OCI-LY7 (cell line): ENCODE measurements around the gene HECW1. TPM values are rescaled to one million over a fixed set of nuclear protein-coding genes. Genes with fewer than 3 reads are reported as not detected.

Experiments used
- BruUV-seq: library from RNA; stranded (reverse); fragments of 400-500 nt; replicated peaks from 2 replicates; lab custom pipeline; 2021; lab: Mats Ljungman, UMichigan
- CTCF ChIA-PET: fragments of 300-600 bp; sonication (Branson Sonifier 250); formaldehyde crosslinking; loops from one replicate; lab custom pipeline; 2022; ENCODE audit warnings: antibody characterized with exemption; ENCODE audit not compliant: unreplicated experiment; lab: Charles Lee
- POLR2A ChIA-PET: fragments of 300-600 bp; sonication (Branson Sonifier 250); formaldehyde crosslinking; loops from one replicate; lab custom pipeline; 2022; ENCODE audit warnings: antibody characterized with exemption; lab: Charles Lee
- DNase-seq: peaks from one replicate; pipeline ENCODE4 v3.0.0-alpha.2; 2015; ENCODE audit warnings: low spot score
- H2AFZ ChIP-seq: fragments of 200-600 bp; sonication (generic), shearing (Covaris generic); 2 replicates; pipeline ENCODE4 v1.6.1; 2014; ENCODE audit warnings: mild to moderate bottlenecking, antibody characterized with exemption, low read length, moderate library complexity
- H3K27ac ChIP-seq: fragments of 200-600 bp; sonication (generic); 2 replicates; pipeline ENCODE4 v1.5.1; 2014; ENCODE audit warnings: mixed run types, low read depth, mild to moderate bottlenecking, moderate library complexity, low read length, inconsistent platforms; ENCODE audit not compliant: poor library complexity, severe bottlenecking
- H3K36me3 ChIP-seq: fragments of 200-600 bp; sonication (generic); 2 replicates; pipeline ENCODE4 v1.6.1; 2014; ENCODE audit warnings: mild to moderate bottlenecking, antibody characterized with exemption, low read length, moderate library complexity, mixed read lengths; ENCODE audit not compliant: insufficient read depth
- H3K4me1 ChIP-seq: fragments of 200-600 bp; sonication (generic); 2 replicates; pipeline ENCODE4 v1.5.1; 2014; ENCODE audit warnings: mild to moderate bottlenecking, low read length; ENCODE audit not compliant: insufficient read depth, poor library complexity, severe bottlenecking
- H3K4me2 ChIP-seq: fragments of 200-600 bp; sonication (generic); 2 replicates; pipeline ENCODE4 v1.6.1; 2014; ENCODE audit warnings: mild to moderate bottlenecking, low read length
- H3K4me3 ChIP-seq: fragments of 200-600 bp; sonication (generic); 2 replicates; pipeline ENCODE4 v1.5.1; 2014; ENCODE audit warnings: mild to moderate bottlenecking, low read depth, low read length; ENCODE audit not compliant: poor library complexity, severe bottlenecking
- H3K79me2 ChIP-seq: fragments of 200-600 bp; sonication (generic); 2 replicates; pipeline ENCODE4 v1.6.1; 2016; ENCODE audit warnings: low read depth, mild to moderate bottlenecking, low read length, moderate library complexity, mixed read lengths; ENCODE audit not compliant: insufficient read depth
- H3K9me2 ChIP-seq: fragments of 200-600 bp; sonication (generic); 2 replicates; pipeline ENCODE4 v1.6.1; 2016; ENCODE audit warnings: mild to moderate bottlenecking, low read length, mixed read lengths; ENCODE audit not compliant: insufficient read depth
- H3K9me3 ChIP-seq: fragments of 200-600 bp; sonication (generic); 2 replicates; pipeline ENCODE4 v1.6.1; 2014; ENCODE audit warnings: mild to moderate bottlenecking, mixed run types, low read length, mixed read lengths
- H4K20me1 ChIP-seq: fragments of 200-600 bp; sonication (generic); 2 replicates; pipeline ENCODE4 v1.6.1; 2014; ENCODE audit warnings: mild to moderate bottlenecking, antibody characterized with exemption, low read length, moderate library complexity, mixed read lengths; ENCODE audit not compliant: insufficient read depth
- EZH2phosphoT487 ChIP-seq: fragments of 200-600 bp; sonication (generic); IDR thresholded peaks from 2 replicates; pipeline ENCODE4 v1.6.1; 2018; ENCODE audit warnings: low read depth, borderline replicate concordance, mild to moderate bottlenecking, mixed run types, antibody characterized with exemption, low read length, moderate library complexity, mixed read lengths
- intact Hi-C: fragments of 100-400 bp; cut with micrococcal nuclease; formaldehyde crosslinking; loops from one replicate; pipeline ENCODE4 v1.10.0; 2022; ENCODE audit not compliant: unreplicated experiment
- total RNA-seq, 2 experiments: library from RNA; depleted of rRNA in 1 of 2; stranded (reverse); fragments of >200 nt in 1 of 2; shearing (Covaris generic) in 1 of 2; gene quantifications; 2 replicates each; pipeline ENCODE4 v1.2.3, GENCODE V29; 2014 to 2022
- TF ChIP-seq, protein P1 (sequence below): fragments of 200-600 bp; sonication (generic); conservative IDR thresholded peaks from 2 replicates; pipeline ENCODE4 v1.5.1; 2014; ENCODE audit warnings: mild to moderate bottlenecking, antibody characterized with exemption, low read length, moderate library complexity, mixed read lengths

The HECW1 gene
- total RNA-seq, 2 experiments from 2014 or later: 2.0 TPM

DNA sequence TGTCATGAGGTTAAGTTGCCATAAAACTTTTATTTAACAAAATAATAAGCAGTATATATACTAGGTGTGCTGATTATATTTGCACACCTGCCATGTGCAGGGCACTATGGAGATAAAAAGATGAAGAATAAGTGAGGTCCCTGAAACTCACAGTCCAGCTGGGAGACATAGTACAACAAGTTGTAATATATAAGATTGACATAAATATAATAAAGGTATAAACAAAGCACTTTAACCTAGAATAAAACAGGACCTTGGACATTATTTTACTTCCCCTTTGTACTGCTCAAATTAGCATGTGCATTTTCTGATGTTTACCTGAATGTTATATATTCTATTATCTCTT lies 476.7 kb downstream of the HECW1 start:
- Histone ChIP-seq H3K4me2 (peak overlapping the region; percentile 91), H3K9me3 (no peaks in the 10 kb centered on the region), H3K79me2 (peaks cover 100% of the 10 kb centered on the region), H3K27ac (no peak overlapping the region), H4K20me1 (peaks cover 24% of the 10 kb centered on the region), H3K4me1 (peaks cover 83% of the 10 kb centered on the region), H3K36me3 (peaks cover 5% of the 10 kb centered on the region), H3K4me3 (no peak overlapping the region), H2AFZ (no peak overlapping the region), H3K9me2 (no peaks in the 10 kb centered on the region)
- no TSS peak for BruUV-seq
- intact Hi-C loops: loop anchor here (10.0 kb wide), 2 partner anchors 514 to 654 kb away; partner anchors contain the start of genes MRPL32 and PSMA2
- TF ChIP-seq, protein P1, sequence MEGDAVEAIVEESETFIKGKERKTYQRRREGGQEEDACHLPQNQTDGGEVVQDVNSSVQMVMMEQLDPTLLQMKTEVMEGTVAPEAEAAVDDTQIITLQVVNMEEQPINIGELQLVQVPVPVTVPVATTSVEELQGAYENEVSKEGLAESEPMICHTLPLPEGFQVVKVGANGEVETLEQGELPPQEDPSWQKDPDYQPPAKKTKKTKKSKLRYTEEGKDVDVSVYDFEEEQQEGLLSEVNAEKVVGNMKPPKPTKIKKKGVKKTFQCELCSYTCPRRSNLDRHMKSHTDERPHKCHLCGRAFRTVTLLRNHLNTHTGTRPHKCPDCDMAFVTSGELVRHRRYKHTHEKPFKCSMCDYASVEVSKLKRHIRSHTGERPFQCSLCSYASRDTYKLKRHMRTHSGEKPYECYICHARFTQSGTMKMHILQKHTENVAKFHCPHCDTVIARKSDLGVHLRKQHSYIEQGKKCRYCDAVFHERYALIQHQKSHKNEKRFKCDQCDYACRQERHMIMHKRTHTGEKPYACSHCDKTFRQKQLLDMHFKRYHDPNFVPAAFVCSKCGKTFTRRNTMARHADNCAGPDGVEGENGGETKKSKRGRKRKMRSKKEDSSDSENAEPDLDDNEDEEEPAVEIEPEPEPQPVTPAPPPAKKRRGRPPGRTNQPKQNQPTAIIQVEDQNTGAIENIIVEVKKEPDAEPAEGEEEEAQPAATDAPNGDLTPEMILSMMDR: no peak
- no peak for TF ChIP-seq EZH2phosphoT487
- ChIA-PET CTCF (no interaction called here), POLR2A (interaction anchor here (0.7 to 1.1 kb wide), 3 partner anchors 16 to 61 kb away, joined by 3 read pairs; no protein-coding TSS in a partner anchor)
- no peak for DNase-seq

GRCh38 chr7:43589728-43590127 lies 477.3 kb downstream of the HECW1 start:
- ChIA-PET POLR2A (interaction anchor here (1.0 to 1.1 kb wide), 2 partner anchors 57 to 59 kb away, joined by 3 read pairs; no protein-coding TSS in a partner anchor), CTCF (no interaction called here)
- peak overlapping the region; percentile 91 for H3K4me2 ChIP-seq
- peaks cover 5% of the 10 kb centered on the region for H3K36me3 ChIP-seq
- intact Hi-C loops: loop anchor here (10.0 kb wide), 2 partner anchors 515 to 655 kb away; partner anchors contain the start of genes MRPL32 and PSMA2
- H4K20me1 ChIP-seq: peaks cover 24% of the 10 kb centered on the region
- no peak overlapping the region for H3K27ac ChIP-seq
- BruUV-seq: no TSS peak
- no peaks in the 10 kb centered on the region for H3K9me3 ChIP-seq
- H2AFZ ChIP-seq: no peak overlapping the region
- DNase-seq: no peak
- TF ChIP-seq, protein P1: no peak
- no peak for TF ChIP-seq EZH2phosphoT487
- H3K79me2 ChIP-seq: peaks cover 100% of the 10 kb centered on the region
- H3K4me1 ChIP-seq: peaks cover 90% of the 10 kb centered on the region
- no peak overlapping the region for H3K4me3 ChIP-seq
- no peaks in the 10 kb centered on the region for H3K9me2 ChIP-seq

GRCh38 chr7:43590862-43591557 lies 478.6 kb downstream of the HECW1 start:
- TF ChIP-seq, protein P1: no peak
- TF ChIP-seq EZH2phosphoT487: no peak
- H3K4me2 ChIP-seq: peak overlapping the region; percentile 49
- BruUV-seq: no TSS peak
- H3K4me3 ChIP-seq: no peak overlapping the region
- intact Hi-C loops: no loop called here
- H2AFZ ChIP-seq: no peak overlapping the region
- H3K27ac ChIP-seq: peak overlapping the region; percentile 1
- ChIA-PET POLR2A (interaction anchor here (0.6 to 1.4 kb wide), 6 partner anchors 9 to 367 kb away, joined by 3 to 4 read pairs (median 3); no protein-coding TSS in a partner anchor), CTCF (no interaction called here)
- DNase-seq: peak; percentile 46
- H3K9me2 ChIP-seq: no peaks in the 10 kb centered on the region
- peaks cover 99% of the 10 kb centered on the region for H3K79me2 ChIP-seq
- H4K20me1 ChIP-seq: peaks cover 21% of the 10 kb centered on the region
- no peaks in the 10 kb centered on the region for H3K9me3 ChIP-seq
- H3K4me1 ChIP-seq: peaks cover 86% of the 10 kb centered on the region
- H3K36me3 ChIP-seq: peaks cover 10% of the 10 kb centered on the region
